Testis (tissue), 2 donors: ENCODE results near the gene BCAR3.

Experiments
- CTCF ChIP-seq, 3 experiments: fragments of 450-650 bp in 2 of 3; fragments of 200-600 bp in 1 of 3; sonication (generic) in 1 of 3; IDR thresholded peaks; one replicate each; pipeline ENCODE4 v1.5.1; 2016 to 2019; ENCODE audit warnings: antibody characterized with exemption in 3 of 3, mild to moderate bottlenecking in 2 of 3, moderate library complexity in 1 of 3
- POLR2A ChIP-seq: fragments of 450-650 bp; IDR thresholded peaks from one replicate; pipeline ENCODE4 v1.6.1; 2017; ENCODE audit warnings: antibody characterized with exemption, mild to moderate bottlenecking, moderate library complexity

- TF ChIP-seq CTCF (IDR thresholded peaks at IDR 0.05), result no peak
- TF ChIP-seq POLR2A, result no peak
Measured at GRCh38 chr1:93521618-93522017, 160.0 kb downstream of the BCAR3 start.
